Body of pancreas (tissue), 4 donors: ENCODE results near the gene SNX8. TPM values are rescaled to one million over a fixed set of nuclear protein-coding genes. Genes with fewer than 3 reads are reported as not detected.
A peak's percentile ranks its signal among the peaks of the same experiment; 100 is the strongest.

Experiments
- ATAC-seq: fragments of 150-250 bp; one replicate; pipeline ENCODE4 v1.9.1; 2016
- DNase-seq, 4 donors: peaks; one replicate each; pipeline ENCODE4 v3.0.0-alpha.2; 2019
- H3K27ac ChIP-seq, 4 donors: fragments of 200-600 bp; sonication (generic); 1 replicate in 3 of 4; 2 replicates in 1 of 4; pipeline versions ENCODE4 v1.5.1 to v1.6.1; 2016 to 2019; ENCODE audit warnings: mild to moderate bottlenecking in 1 of 4, mixed read lengths in 1 of 4, moderate library complexity in 1 of 4
- H3K27me3 ChIP-seq, 2 donors: fragments of 200-600 bp; sonication (generic); one replicate each; pipeline ENCODE4 v1.6.0; 2016; ENCODE audit warnings: mild to moderate bottlenecking in 1 of 2
- H3K36me3 ChIP-seq, 2 donors: fragments of 200-600 bp; sonication (generic); replicated peaks in 1 of 2; 2 replicates each; pipeline ENCODE4 v1.5.1; 2016; ENCODE audit warnings: low read depth in 2 of 2; ENCODE audit not compliant: insufficient read depth in 1 of 2
- H3K4me1 ChIP-seq: fragments of 200-600 bp; sonication (generic); one replicate; pipeline ENCODE4 v1.6.0; 2016
- H3K4me3 ChIP-seq, 2 donors: fragments of 200-600 bp; sonication (generic); 1 replicate in 1 of 2; 2 replicates in 1 of 2; pipeline ENCODE4 v1.5.1; 2016 to 2019
- H3K9me3 ChIP-seq, 3 donors: fragments of 200-600 bp; sonication (generic); 1 replicate in 2 of 3; 2 replicates in 1 of 3; pipeline ENCODE4 v1.5.1; 2016
- CTCF ChIP-seq, 7 experiments: fragments of 450-650 bp in 4 of 7; fragments of 200-600 bp in 3 of 7; sonication (generic) in 3 of 7; IDR thresholded peaks; one replicate each; pipeline ENCODE4 v1.5.1; 2016 to 2019; ENCODE audit warnings: antibody characterized with exemption in 7 of 7
- POLR2A ChIP-seq, 3 donors: fragments of 450-650 bp; IDR thresholded peaks; one replicate each; pipeline ENCODE4 v1.6.1; 2016; ENCODE audit warnings: antibody characterized with exemption in 3 of 3, mild to moderate bottlenecking in 2 of 3
- WGBS, 2 donors: methylation state at CpG; one replicate each; pipeline ENCODE4 v1.1.5; 2017; 5-methylcytosine and 5-hydroxymethylcytosine counted together
- intact Hi-C: fragments of 100-400 bp; cut with DNase I; formaldehyde crosslinking; loops from one replicate; pipeline ENCODE4 v1.15.1; 2023
- total RNA-seq, 2 donors: library from RNA; depleted of rRNA; stranded (reverse); fragments of >200 nt; gene quantifications; one replicate each; pipeline ENCODE4 v1.1.0, GENCODE V29; 2016

The SNX8 gene
- total RNA-seq, 2 donors from 2014 or later: 5.3 to 6.2 TPM

GRCh38 chr7:2301511-2301863, 12.8 kb downstream of the SNX8 start:
- intact Hi-C loops: no loop called here
- TF ChIP-seq CTCF (IDR thresholded peaks at IDR 0.05) (no peak), POLR2A (IDR thresholded peaks at IDR 0.05) (no peak)
- Histone ChIP-seq H3K27me3 (no peaks in the 10 kb centered on the region), H3K36me3 (no peaks in the 10 kb centered on the region), H3K27ac (no peak overlapping the region), H3K9me3 (no peaks in the 10 kb centered on the region), H3K4me1 (no peaks in the 10 kb centered on the region), H3K4me3 (no peak overlapping the region)
- ATAC-seq (no peak), DNase-seq (no peak)
- 93 to 98% methylated on average over 6 of the region's 6 CpGs for WGBS, 2 donors

- H3K27ac ChIP-seq: peak overlapping the region in 1 of 4 donors; percentile 25
- no peaks in the 10 kb centered on the region for H3K4me1 ChIP-seq
- ATAC-seq: no peak
- no peaks in the 10 kb centered on the region for H3K36me3 ChIP-seq
- H3K4me3 ChIP-seq: no peak overlapping the region
- no peak for DNase-seq
- no peak for TF ChIP-seq POLR2A (IDR thresholded peaks at IDR 0.05)
- TF ChIP-seq CTCF (IDR thresholded peaks at IDR 0.05): no peak
- H3K27me3 ChIP-seq: no peaks in the 10 kb centered on the region
- no peaks in the 10 kb centered on the region for H3K9me3 ChIP-seq
- WGBS, 2 donors: 65 to 67% methylated on average over 9 of the region's 9 CpGs
- intact Hi-C loops: no loop called here
These were observed 14.2 kb downstream of the SNX8 start for GRCh38 chr7:2299870-2300512.

- Histone ChIP-seq H3K9me3 (no peaks in the 10 kb centered on the region), H3K4me3 (no peak overlapping the region), H3K36me3 (no peaks in the 10 kb centered on the region), H3K27ac (peak overlapping the region in 1 of 4 donors; percentile 25), H3K4me1 (no peaks in the 10 kb centered on the region), H3K27me3 (no peaks in the 10 kb centered on the region)
- TF ChIP-seq CTCF (IDR thresholded peaks at IDR 0.05) (no peak), POLR2A (IDR thresholded peaks at IDR 0.05) (peak in 1 of 3 donors; percentile 6)
- 83 to 84% methylated on average over 18 of the region's 18 CpGs for WGBS, 2 donors
- intact Hi-C loops: no loop called here
- peak; percentile 53 for ATAC-seq
- peak; percentile 16 to 66 (median 18) for DNase-seq
These were observed 15.0 kb downstream of the SNX8 start for GRCh38 chr7:2299131-2299829.

GRCh38 chr7:2296832-2297231, 17.4 kb downstream of the SNX8 start:
- no peaks in the 10 kb centered on the region for H3K36me3 ChIP-seq
- DNase-seq: no peak
- H3K27me3 ChIP-seq: no peaks in the 10 kb centered on the region
- TF ChIP-seq POLR2A (IDR thresholded peaks at IDR 0.05): no peak
- TF ChIP-seq CTCF (IDR thresholded peaks at IDR 0.05): no peak
- H3K27ac ChIP-seq: no peak overlapping the region
- ATAC-seq: no peak
- H3K9me3 ChIP-seq: no peaks in the 10 kb centered on the region
- intact Hi-C loops: no loop called here
- H3K4me3 ChIP-seq: no peak overlapping the region
- WGBS, 2 donors: 96 to 99% methylated on average over 6 of the region's 6 CpGs
- H3K4me1 ChIP-seq: no peaks in the 10 kb centered on the region
